Measurements from ENCODE around the gene SRBD1.

SRBD1 gene

DNA sequence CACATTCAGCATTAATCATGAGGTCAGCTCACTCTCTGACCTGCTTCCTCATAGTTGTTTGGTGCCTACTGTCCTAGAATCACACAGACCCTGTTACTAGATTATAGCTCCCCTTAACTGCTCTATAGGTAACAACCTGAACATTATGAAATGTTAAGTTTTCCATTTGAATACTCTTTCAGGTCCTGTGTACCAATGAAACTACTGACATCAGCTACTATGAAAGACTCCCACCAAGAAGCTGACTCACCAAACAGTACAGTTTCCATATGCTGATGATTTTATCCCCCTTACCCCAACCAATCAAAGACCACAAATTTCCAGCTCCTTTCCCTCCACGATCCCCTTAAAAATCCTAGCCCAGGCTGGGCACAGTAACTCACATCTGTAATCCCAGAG, 56.3 kb downstream of the SRBD1 start:
- DNase-seq (ENCODE audit: low read depth in 1 of 2, low spot score in 1 of 2): no peak

DNA sequence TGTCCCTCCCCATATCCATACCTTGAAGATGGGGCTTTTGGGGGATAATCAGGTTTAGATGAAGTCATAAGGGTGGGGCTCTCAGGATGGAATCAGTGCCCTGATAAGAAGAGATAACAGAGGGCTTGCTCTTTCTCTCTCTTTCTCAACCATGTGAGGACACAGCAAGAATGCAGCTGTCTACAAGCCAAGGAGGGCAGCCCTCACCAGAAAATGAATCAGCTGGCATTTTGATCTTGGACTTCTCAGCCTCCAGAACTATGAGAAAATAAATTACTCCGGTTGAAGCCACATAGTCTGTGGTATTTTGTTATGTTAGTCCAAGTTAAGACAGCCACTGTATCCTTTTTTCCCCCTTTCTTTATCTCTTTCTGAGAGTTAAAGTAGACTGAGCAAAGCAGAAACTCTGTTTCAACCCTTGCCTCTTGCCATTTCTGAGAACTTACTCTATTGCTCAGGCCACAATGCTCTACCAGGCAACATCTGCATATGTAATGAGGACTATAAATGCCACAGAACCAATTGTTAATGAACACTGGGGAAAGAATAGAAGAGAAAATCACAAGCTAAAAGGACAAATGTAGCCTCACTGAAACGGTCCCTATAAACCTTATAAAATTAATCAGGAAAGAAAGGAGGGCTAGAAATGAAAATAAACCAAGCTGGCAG, 56.9 kb downstream of the SRBD1 start:
- no peak for DNase-seq (ENCODE audit: low read depth in 1 of 2, low spot score in 1 of 2)

DNA sequence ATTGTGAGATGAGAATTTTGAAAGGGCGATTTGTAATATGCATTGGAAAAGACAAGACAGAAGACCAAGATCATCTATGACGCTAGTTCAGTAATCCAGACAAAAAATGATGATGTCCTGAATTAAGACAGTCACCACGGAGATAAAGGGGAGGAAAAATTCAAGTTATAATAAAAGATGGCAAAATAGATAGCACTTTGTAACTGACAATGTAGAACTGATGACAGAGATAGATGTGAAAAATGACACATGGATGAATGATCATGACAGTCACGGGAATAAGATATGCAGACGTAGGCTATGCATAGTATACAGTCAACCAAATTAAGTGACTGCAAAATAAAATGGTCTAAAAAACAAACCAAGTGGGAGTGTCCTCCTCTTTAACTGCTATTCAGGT, 59.2 kb downstream of the SRBD1 start:
- no peak for DNase-seq (ENCODE audit: low read depth in 1 of 2, low spot score in 1 of 2)

DNA sequence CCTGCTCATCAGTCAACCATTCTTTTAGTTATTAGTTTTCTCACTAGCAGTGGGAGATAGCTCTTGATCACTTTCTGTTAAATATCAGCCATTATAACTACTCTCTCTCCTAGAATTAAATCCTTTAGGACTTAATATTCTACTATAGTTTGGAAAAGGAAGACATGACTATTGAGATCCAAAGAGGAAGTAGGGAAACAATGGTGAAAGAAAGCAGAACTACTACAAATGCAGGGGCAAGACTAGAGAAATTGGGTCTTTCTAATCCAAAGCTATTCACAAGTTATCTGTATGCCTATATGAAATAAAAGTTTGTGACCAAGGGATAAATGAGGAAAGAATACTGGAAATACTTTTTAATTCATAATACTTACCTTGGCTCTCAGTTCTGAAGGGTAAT, 65.1 kb downstream of the SRBD1 start:
- DNase-seq (ENCODE audit: low read depth in 1 of 2, low spot score in 1 of 2): no peak

DNA sequence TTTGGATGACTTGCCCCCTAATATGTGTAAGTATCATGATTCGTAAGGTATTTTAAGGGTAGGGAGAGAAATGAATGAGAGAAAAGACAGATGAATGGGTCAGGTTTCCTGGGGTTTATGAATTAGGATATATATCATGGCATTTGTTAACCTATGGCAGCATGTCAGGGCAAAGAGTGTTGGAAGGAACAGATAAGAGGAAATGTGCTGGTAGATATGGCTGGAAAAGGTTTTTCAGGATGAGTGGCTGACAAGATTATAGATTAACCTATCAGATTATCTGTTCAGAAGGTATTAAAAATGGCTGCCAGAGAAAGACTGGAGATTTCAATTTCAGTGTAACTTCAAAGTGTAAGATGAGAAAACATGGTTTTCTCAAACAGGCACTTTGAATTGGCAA, 67.8 kb downstream of the SRBD1 start:
- no peak for DNase-seq (ENCODE audit: low read depth in 1 of 2, low spot score in 1 of 2)

DNA sequence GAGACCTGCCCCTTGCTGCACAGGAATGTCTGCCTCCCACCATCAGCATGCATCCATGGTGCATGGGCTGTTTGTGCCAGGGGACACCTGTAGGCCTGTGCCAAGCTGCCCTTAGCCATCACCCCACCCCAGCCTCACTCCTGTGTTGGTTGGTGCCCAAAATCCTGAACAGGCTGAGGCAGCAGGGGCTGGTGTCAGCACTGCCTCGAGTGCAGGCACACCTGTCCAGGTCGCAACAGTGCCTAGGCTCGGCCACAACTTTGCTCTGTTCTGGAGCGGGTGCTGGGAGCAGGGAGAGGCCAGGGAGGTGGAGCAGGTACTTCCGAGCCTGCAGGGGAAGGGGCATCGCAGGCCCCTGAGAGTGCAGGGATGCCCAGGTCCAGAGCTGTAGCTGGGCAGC, 69.1 kb downstream of the SRBD1 start:
- DNase-seq (ENCODE audit: low read depth in 1 of 2, low spot score in 1 of 2): no peak

DNA sequence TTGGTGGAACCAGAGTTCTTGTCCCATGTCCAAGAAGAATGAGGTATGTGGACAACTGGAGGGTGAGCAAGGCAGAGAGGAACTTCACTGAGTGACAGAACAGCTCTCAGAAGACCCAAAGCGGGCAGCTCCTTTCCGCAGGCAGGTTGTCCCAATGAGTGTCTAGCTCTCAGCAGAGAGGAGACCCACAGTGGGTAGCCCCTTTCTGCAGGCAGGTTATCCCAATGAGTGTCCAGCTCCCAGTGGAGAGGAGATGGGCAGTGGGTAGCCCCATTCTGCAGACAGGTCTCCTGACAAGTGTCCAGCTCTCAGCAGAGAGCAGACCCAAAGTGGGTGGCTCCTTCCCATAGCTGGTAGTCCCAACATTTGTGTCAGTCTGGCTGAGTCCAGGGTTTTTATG, 69.6 kb downstream of the SRBD1 start:
- no peak for DNase-seq (ENCODE audit: low read depth in 1 of 2, low spot score in 1 of 2)

DNA sequence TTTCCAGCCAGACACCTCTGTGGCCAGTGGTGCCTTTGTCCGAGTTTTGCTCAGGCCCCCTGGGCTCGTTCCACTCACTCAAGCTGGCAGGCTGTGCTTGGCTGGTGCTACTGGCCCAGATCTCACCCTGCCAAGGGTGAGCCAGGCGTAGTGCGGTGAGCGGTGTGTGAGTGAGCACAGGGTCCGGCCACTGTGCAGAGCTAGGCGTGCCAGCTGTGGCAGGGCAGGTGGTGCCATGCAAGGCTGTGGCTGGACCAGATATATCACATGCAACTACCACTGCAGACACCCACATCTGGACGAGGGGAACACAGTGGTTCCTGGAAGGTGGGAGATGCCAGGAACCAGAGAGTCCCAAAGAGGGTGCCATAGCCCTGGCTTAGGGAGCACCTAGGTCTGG, 70.1 kb downstream of the SRBD1 start:
- DNase-seq (ENCODE audit: low read depth in 1 of 2, low spot score in 1 of 2): no peak

DNA sequence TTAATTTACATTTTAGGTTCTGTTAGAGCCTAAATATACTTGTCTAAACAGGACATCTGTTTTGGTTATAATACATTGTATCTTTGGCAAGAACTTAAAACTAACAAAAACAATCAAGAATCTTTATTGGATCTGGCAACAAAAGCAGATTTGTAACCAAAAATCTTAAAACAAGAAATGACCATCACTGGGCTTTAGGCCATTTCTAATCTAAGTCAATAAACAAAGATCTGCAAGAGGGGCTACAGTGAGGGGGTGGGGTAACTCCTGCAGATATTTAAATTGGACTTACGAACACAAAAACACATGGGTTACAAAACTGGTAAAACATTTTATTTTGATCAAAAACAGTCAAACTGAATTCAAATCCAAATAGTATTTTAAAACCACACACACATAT, 77.3 kb downstream of the SRBD1 start:
- no peak for DNase-seq (ENCODE audit: low read depth in 1 of 2, low spot score in 1 of 2)

DNA sequence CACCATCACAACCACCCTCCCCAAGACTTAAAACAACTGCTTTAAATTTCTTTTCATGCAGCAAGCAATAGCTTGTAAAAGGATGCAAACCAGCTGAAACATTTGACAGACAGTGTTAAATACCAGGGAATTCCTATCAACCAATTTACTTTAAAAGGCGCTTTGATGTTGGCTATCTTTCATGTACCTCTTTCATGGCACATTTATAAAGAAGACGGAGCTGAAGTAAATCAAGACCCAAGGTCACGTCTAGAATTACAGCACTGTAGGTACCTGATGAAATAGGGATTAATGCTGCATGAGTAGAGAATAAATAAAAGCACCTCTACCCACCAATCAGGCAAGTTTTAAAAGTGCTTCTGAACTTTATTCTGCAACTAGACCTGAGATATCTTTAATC, 78.9 kb downstream of the SRBD1 start:
- no peak for DNase-seq (ENCODE audit: low read depth in 1 of 2, low spot score in 1 of 2)

DNA sequence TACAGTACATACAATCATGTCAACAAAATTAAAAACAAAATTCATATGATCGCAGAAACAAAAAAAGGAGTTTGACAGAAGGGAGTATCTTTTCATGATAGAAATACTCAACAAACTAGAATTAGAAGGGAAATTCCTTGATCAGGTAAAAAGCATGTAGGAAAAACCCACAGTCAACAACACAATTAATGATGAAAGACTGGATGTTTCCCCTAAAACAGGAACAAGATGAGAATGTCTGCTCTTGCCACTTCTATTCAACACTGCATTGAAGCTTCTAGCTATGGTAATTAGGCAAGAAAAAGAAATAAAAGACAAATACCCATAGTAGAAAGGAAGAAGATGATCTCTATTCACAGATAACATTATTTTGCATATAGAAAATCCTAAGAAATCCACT, 87.1 kb downstream of the SRBD1 start:
- DNase-seq (ENCODE audit: low read depth in 1 of 2, low spot score in 1 of 2): no peak

DNA sequence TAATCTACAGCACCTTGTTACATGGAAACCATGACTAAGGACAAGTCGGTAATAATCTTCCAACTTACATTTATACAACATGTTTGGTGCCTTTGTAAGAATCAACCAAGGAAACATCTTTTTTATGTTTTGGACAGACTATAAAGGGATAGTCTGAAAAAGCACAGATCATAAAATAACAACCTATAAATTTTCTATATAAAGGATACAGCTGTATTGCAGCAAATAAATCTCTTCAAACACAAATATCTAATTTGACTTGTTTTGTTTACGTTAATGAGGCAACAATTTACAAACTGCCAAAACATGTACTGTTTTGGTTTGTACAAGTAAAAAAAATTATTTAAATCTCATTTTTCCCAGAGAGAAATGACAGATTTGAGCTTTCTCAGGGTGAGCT, 92.5 kb downstream of the SRBD1 start:
- no peak for DNase-seq (ENCODE audit: low read depth in 1 of 2, low spot score in 1 of 2)

DNA sequence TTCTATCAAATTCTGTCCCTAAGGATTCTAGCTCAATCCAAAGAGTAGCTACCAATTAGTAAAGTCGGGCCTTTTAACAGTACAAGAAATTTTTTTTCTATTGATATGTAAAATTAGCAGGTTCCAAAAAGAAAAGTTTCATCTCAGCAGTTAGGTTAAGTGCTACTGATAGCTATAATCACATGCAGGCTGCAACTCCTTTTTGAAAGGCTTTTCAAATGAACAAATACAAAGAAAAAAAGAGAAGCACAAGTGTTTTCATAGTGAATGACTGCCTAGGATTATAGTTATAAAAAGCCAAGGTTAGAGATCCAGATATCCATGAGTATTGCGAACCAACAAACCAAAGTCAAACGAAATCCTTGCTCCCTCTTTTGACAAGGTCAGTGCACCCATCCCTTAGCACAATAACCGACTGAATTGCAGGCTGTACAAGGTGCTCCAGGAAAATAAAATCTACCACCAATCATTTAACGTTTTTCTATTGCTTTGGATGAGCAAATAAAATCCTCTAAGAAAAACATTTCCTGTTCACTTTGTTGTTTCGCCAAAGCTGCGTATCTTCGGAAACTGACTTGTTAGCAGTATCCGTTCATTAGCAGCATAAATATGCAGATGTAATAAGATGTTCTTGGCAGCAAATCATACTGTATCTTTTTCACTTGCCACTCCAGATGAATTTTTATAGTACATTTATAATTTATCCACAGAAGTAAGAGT, 100.2 kb downstream of the SRBD1 start:
- DNase-seq (ENCODE audit: low read depth in 1 of 2, low spot score in 1 of 2): no peak

DNA sequence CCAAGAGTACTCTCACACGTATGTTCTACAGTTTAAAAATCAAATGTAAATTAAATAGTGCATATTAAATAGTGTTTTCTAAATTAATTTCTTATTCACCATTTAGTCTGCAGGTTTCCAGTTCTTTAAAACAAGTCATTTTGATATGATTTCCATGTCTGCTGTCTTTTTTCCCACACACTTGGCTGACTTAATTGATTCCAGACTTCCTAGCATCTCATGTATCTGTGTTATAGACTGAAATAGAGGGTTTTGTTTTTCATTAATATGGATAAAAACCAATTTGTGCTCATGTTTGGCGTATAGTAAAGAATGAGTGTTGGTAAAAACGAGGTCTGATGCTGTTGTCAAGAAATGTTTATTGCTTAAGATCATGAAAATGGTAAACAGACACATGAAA, 104.3 kb downstream of the SRBD1 start:
- no peak for DNase-seq (ENCODE audit: low read depth in 1 of 2, low spot score in 1 of 2)

DNA sequence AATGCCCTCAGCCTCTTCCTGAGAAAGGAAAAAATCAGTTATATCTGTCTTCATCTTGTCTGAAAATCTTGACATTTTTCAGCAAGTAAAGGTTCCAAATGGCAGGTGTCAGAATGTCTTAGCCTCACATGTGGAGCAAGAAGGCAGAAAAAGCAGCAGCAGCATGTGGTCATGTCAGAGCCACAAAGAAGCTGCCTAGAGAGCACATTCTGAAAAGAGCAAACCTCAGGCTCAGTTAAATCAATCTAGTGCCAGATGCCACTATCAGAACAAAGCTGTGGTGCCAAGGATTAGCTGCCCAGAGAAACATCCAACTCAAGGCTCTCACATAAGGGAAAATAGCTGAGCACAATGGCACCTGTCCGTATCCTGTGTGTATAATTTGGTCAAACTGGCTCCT, 105.9 kb downstream of the SRBD1 start:
- DNase-seq (ENCODE audit: low read depth in 1 of 2, low spot score in 1 of 2): no peak

DNA sequence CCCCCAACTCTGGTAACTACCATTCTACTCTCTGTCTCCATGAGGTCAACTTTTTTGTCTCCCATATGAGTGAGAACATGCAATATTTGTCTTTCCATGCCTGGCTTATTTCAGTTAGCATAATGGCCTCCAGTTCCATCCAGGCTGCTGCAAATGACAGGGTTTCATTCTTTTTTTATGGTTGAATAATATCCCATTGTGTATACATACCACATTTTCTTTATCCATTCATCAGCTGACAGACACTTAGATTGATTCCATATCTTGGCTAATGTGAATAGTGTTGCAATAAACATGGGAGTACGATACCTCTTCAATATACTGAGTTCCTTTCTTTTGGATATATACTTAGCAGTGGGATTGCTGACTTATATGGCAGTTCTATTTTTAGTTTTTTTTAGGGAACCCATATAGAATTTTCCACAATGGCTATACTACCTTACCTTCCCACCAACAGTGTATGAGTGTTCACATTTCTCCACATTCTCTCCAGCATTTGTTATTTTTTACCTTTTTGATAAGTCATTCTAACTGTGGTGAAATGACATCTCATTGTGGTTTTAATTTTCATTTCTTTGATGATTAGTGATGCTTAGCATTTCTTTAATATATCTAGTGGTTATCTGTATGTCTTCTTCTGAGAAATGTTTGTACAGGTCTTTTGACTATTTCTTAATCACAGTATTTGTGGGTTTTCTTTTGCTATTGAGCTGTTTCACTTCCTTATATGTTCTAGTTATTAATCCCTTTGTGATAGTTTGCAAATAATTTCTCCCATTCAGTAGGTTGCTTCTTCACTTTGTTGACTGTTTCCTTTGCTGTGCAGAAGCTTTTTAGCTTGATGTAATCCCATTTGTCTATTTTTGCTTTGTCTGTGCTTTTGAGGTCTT, 112.2 kb downstream of the SRBD1 start:
- no peak for DNase-seq (ENCODE audit: low read depth in 1 of 2, low spot score in 1 of 2)

DNA sequence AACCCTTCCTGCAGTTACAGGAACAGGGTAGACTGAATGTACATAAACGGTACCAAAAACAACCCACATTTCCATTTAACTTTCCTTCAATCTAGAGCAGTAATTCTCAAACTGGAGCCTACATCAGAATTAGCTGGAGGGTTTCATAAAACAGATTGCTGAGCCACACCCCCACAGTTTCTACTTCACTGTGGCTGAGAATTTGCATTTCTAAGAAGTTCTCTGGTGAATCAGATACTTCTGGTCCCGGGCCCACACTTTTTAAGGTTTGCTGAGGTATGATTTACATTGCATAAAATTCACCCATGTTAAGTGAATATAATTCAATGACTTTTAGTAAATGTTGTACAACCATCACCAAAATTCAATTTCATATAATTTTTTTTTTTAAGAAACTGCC, 113.7 kb downstream of the SRBD1 start:
- peak in 1 of 2 donors; percentile 4 for DNase-seq (ENCODE audit: low read depth in 1 of 2, low spot score in 1 of 2)

DNA sequence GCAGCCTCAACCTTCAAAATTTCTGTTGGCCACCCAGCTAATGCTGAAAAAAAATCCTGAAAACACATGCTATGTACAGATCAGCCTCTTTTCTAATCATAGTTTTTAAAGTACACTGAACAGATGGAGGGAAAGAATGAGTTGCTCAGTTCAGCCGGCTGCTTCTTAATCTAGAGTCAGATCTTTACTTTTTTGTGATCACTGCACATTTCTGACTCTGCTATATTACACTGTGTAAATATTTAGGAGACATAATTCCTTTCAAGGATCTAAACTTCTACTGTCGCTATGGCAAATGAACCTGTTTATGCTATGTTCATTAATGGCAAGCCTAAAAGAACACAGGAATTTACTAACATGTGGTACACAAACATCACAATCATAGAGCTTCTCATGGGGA, 114.2 kb downstream of the SRBD1 start:
- no peak for DNase-seq (ENCODE audit: low read depth in 1 of 2, low spot score in 1 of 2)

DNA sequence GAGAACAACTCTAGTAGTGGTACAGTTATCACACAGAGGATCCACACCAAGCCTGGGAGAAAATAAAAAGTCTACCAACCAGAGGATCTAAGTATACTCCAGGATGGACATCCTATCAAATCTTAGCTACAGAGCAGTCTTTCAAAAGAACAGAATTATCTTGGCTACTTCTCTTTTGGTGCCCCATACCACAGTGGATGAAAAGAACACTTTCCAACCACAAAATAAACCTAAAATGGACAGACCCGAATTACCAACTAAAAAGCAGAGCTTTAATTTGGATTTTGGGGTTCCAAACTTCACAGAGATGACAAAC, 116.1 kb downstream of the SRBD1 start:
- DNase-seq (ENCODE audit: low read depth in 1 of 2, low spot score in 1 of 2): no peak

DNA sequence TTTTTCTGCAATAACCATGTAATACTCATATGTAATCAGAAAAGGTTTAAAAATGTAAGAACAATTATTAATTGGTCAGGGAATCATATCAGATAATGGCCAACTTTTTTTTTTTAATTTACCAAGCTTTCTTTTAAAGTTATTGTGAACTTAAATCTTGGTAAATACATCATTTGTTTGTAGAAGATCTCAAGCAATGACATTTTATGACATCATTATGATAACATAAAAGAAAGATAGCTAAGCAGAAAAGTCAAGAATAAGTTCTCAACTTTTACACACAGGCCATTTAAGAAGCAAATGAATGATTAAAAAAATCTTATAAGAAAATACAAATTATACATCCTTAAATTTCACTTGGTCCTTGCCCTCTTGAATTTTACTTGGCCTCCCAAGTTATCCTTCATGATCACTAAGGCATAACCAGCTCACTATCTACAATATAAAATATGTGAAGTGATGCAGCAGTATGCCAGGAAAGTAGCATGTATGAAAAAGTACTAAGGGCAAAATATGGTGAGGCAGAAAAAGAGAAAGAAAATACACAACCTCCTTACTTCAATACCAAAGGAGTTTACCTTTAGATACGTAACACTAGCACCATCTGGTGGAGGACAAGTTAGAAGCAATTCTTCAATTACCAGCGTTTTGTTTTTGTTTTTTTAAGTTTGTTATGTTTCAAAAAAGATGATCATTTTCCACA, 116.6 kb downstream of the SRBD1 start:
- no peak for DNase-seq (ENCODE audit: low read depth in 1 of 2, low spot score in 1 of 2)

DNA sequence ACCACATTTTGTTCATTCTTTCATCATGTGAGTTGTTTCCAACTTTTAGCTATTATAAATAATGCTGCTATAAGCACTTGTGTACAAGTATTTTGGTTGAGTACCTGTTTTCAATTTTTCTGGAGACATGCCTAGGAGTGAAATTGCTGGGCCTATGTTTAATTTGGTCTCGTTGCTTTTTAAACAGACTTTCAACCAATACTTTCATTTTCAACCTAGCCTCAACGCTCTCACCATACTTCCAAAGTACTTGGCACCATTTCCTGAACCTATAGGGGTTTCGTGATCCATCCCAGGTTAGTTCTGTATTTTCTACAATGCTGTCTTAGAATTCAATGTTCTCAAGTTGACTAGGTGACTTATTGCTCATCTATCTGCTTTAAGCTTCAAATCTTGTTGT, 126.1 kb downstream of the SRBD1 start:
- DNase-seq (ENCODE audit: low read depth in 1 of 2, low spot score in 1 of 2): no peak

DNA sequence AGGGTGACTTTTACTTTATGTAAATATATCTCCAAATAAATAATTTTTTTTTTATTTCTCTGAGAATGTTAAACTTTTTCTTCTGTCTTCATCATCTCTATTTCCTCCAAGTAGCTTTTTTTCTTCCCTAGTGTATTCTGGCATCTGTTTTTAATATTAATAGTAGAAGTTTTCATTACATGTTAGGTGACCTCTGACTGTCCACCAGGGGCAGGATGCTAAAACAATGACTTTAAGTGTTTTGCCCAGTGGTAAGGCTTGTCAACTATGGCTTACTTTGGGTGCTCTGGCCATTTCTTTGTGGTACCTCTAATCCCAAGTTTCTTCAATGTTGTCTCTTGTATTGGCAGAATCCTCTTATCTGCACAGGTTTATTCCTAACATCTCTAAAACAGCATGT, 127.1 kb downstream of the SRBD1 start:
- DNase-seq (ENCODE audit: low read depth in 1 of 2, low spot score in 1 of 2): no peak
